Endodermal cell (in vitro differentiated cells): ENCODE data around the gene USP2. TPM values are rescaled to one million over a fixed set of nuclear protein-coding genes. Genes with fewer than 3 reads are reported as not detected.

Source experiments
- DNase-seq: peaks from one replicate; pipeline ENCODE4 v3.0.0-alpha.2; 2017
- H3K27ac ChIP-seq: 2 replicates; pipeline ENCODE4 v1.5.1; 2013; ENCODE audit warnings: mild to moderate bottlenecking, low read depth, low read length, moderate library complexity
- H3K27me3 ChIP-seq: 2 replicates; pipeline ENCODE4 v1.6.1; 2013; ENCODE audit warnings: mild to moderate bottlenecking, low read length, moderate library complexity; ENCODE audit not compliant: insufficient read depth, control insufficient read depth, poor library complexity, severe bottlenecking
- H3K36me3 ChIP-seq: 2 replicates; pipeline ENCODE4 v1.7.0; 2013; ENCODE audit warnings: mild to moderate bottlenecking, low read length, moderate library complexity; ENCODE audit not compliant: control insufficient read depth, insufficient read depth
- H3K4me1 ChIP-seq: one replicate; pipeline ENCODE4 v1.7.0; 2013; ENCODE audit warnings: low read length; ENCODE audit not compliant: control insufficient read depth, insufficient read depth
- H3K4me3 ChIP-seq: 2 replicates; pipeline ENCODE4 v1.5.1; 2013; ENCODE audit warnings: mild to moderate bottlenecking, low read length, moderate library complexity
- H3K9ac ChIP-seq: 2 replicates; pipeline ENCODE4 v1.6.1; 2013; ENCODE audit warnings: mild to moderate bottlenecking, low read length, moderate library complexity; ENCODE audit not compliant: poor library complexity, severe bottlenecking; ENCODE audit errors: extremely low read depth
- H3K9me3 ChIP-seq: 2 replicates; pipeline ENCODE4 v1.6.1; 2013; ENCODE audit warnings: mild to moderate bottlenecking, low read length, moderate library complexity; ENCODE audit not compliant: control insufficient read depth
- H3K27ac Mint-ChIP-seq: 2 replicates; pipeline ENCODE4 v1.8.0; 2020; ENCODE audit warnings: mixed read lengths
- H3K27me3 Mint-ChIP-seq: 2 replicates; pipeline ENCODE4 v1.8.0; 2021; ENCODE audit warnings: mild to moderate bottlenecking, mixed read lengths; ENCODE audit not compliant: insufficient read depth
- H3K36me3 Mint-ChIP-seq: 2 replicates; pipeline ENCODE4 v1.8.0; 2020; ENCODE audit warnings: low read depth, mixed read lengths
- H3K4me1 Mint-ChIP-seq: 2 replicates; pipeline ENCODE4 v1.8.0; 2020; ENCODE audit warnings: mixed read lengths
- H3K4me3 Mint-ChIP-seq: 2 replicates; pipeline ENCODE4 v1.8.0; 2020; ENCODE audit warnings: mild to moderate bottlenecking, moderate library complexity, mixed read lengths
- H3K9me3 Mint-ChIP-seq: 2 replicates; pipeline ENCODE4 v1.8.0; 2020; ENCODE audit warnings: mild to moderate bottlenecking, mixed read lengths
- WGBS, 2 experiments: methylation state at CpG; one replicate each; pipeline versions ENCODE4 v1.1.5 to v1.1.7; 2013; ENCODE audit warnings: missing lambda C conversion rate in 2 of 2, mixed read lengths in 1 of 2; ENCODE audit not compliant: insufficient coverage in 1 of 2, insufficient read length in 1 of 2; 5-methylcytosine and 5-hydroxymethylcytosine counted together
- total RNA-seq, 2 donors: library from RNA; stranded (reverse); fragmentation: NEBNext Ultra II Directional in 1 of 2; extraction: Animal tissue kit (Norgen Biotek cat#: 25700) in 1 of 2; gene quantifications; 2 replicates in 1 of 2; 3 replicates in 1 of 2; pipeline ENCODE4 v1.2.1, GENCODE V29; 2021
- TF ChIP-seq, protein P1 (sequence below): fragments of 200-600 bp; sonication (generic); conservative IDR thresholded peaks from 2 replicates; pipeline ENCODE4 v1.5.0; 2021; ENCODE audit warnings: antibody characterized with exemption, mild to moderate bottlenecking

USP2 gene
- total RNA-seq, 2 donors from 2014 or later, result 17.8 to 21.1 TPM

DNA sequence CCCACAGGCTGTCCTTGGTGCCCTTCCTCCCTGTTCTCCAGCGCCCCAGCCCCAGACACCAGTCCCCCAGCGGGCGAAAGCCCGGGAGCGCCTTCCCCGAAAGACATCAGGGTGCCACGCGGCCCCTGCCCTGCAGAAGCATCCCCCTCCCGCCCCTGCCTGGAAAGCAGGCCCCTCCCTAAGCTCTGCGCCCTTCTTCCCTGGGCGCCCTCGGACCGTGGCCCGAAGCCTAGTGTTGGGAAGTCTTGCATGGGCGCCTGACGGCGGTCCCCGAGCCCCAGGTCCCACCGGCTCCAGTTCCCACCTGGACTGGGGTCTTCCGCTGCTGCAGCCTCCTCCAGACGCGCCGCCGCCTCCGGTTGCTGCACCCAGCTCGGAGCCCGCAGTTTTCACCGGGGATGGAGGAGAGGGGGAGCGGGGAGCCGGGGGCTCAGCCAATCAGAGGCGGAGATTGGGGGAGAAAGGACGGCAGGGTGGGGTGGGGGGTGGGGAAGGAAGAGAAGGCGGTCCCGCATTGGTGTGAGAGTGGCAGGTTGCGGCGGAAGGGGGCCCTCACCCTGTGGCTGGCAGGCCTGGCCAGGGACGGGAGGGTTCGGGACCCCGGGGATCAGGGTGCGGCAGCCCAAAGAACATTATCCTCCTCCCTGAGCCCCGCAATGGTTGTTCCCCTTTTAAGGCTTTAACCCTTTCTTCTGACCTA is 41.5 kb upstream of the USP2 start, which contains the start of gene THY1:
Gene THY1, minus strand, starts transcription at position 364 of the 700 bp plus-strand sequence. CDS start 2,267 bp downstream, outside the sequence.
- Mint-ChIP-seq H3K9me3 (peaks cover 18% of the 10 kb centered on the region), H3K27ac (peak within 1 kb of the TSS; percentile 19), H3K4me3 (peak within 1 kb of the TSS; percentile 75), H3K36me3 (peaks cover 7% of the 10 kb centered on the region), H3K27me3 (peaks cover 39% of the 10 kb centered on the region), H3K4me1 (peaks cover 9% of the 10 kb centered on the region)
- TF ChIP-seq, protein P1, sequence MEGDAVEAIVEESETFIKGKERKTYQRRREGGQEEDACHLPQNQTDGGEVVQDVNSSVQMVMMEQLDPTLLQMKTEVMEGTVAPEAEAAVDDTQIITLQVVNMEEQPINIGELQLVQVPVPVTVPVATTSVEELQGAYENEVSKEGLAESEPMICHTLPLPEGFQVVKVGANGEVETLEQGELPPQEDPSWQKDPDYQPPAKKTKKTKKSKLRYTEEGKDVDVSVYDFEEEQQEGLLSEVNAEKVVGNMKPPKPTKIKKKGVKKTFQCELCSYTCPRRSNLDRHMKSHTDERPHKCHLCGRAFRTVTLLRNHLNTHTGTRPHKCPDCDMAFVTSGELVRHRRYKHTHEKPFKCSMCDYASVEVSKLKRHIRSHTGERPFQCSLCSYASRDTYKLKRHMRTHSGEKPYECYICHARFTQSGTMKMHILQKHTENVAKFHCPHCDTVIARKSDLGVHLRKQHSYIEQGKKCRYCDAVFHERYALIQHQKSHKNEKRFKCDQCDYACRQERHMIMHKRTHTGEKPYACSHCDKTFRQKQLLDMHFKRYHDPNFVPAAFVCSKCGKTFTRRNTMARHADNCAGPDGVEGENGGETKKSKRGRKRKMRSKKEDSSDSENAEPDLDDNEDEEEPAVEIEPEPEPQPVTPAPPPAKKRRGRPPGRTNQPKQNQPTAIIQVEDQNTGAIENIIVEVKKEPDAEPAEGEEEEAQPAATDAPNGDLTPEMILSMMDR, result no peak
- Histone ChIP-seq H3K9me3 (no peaks in the 10 kb centered on the region), H3K36me3 (no peaks in the 10 kb centered on the region), H3K27me3 (peaks cover 37% of the 10 kb centered on the region), H3K4me3 (peak within 1 kb of the TSS; percentile 82), H3K9ac (no peak within 1 kb of the TSS), H3K27ac (no peak within 1 kb of the TSS), H3K4me1 (no peaks in the 10 kb centered on the region)
- DNase-seq, result peak; percentile 92
- WGBS, 2 experiments, result 5 to 30% methylated on average over 2 to 41 of the region's 41 CpGs

GRCh38 chr11:119421941-119422808 is 40.7 kb upstream of the USP2 start:
- H3K4me1 Mint-ChIP-seq, result peaks cover 11% of the 10 kb centered on the region

GRCh38 chr11:119421351-119421750 is 39.9 kb upstream of the USP2 start:
- Mint-ChIP-seq H3K9me3 (peaks cover 17% of the 10 kb centered on the region), H3K4me1 (peaks cover 16% of the 10 kb centered on the region), H3K4me3 (peak overlapping the region; percentile 75), H3K36me3 (peaks cover 7% of the 10 kb centered on the region), H3K27me3 (peaks cover 39% of the 10 kb centered on the region), H3K27ac (no peak overlapping the region)
- no peak overlapping the region for H3K9ac ChIP-seq
- peaks cover 37% of the 10 kb centered on the region for H3K27me3 ChIP-seq
- H3K4me1 ChIP-seq, result no peaks in the 10 kb centered on the region
- H3K4me3 ChIP-seq, result peak overlapping the region; percentile 82
- TF ChIP-seq, protein P1, result no peak
- H3K36me3 ChIP-seq, result no peaks in the 10 kb centered on the region
- DNase-seq, result no peak
- H3K27ac ChIP-seq, result no peak overlapping the region
- no peaks in the 10 kb centered on the region for H3K9me3 ChIP-seq
- WGBS, 2 experiments, result 25 to 28% methylated on average over 3 to 6 of the region's 8 CpGs

More at GRCh38 chr11:119421941-119422808, 40.7 kb upstream of the USP2 start:
- Mint-ChIP-seq H3K36me3 (peaks cover 7% of the 10 kb centered on the region), H3K4me3 (peak overlapping the region; percentile 75), H3K27me3 (peaks cover 39% of the 10 kb centered on the region), H3K9me3 (peaks cover 18% of the 10 kb centered on the region), H3K27ac (peak overlapping the region; percentile 19)
- no peaks in the 10 kb centered on the region for H3K9me3 ChIP-seq
- H3K36me3 ChIP-seq, result no peaks in the 10 kb centered on the region
- peak; percentile 83 for DNase-seq
- WGBS, 2 experiments, result 0 to 2% methylated on average over 24 to 49 of the region's 49 CpGs
- H3K9ac ChIP-seq, result no peak overlapping the region
- TF ChIP-seq, protein P1, result no peak
- no peak overlapping the region for H3K27ac ChIP-seq
- H3K4me1 ChIP-seq, result no peaks in the 10 kb centered on the region
- H3K27me3 ChIP-seq, result peaks cover 37% of the 10 kb centered on the region
- peak overlapping the region; percentile 82 for H3K4me3 ChIP-seq
